Mucosa of descending colon (tissue), 3 donors: ENCODE results near the gene SPATA22. TPM values are rescaled to one million over a fixed set of nuclear protein-coding genes. Genes with fewer than 3 reads are reported as not detected.
"Not testable (repeated sequence)": the region's sequence is repeated elsewhere in the genome, so short reads cannot be mapped to it uniquely, and the experiment has no call there.

Source experiments
- ATAC-seq: fragments of 200-7000 bp; cut with Tn5 transposase; one replicate; pipeline ENCODE4 v1.9.1; 2020; ENCODE audit warnings: mild to moderate bottlenecking, moderate library complexity
- DNase-seq, 3 donors: peaks; one replicate each; pipeline ENCODE4 v3.0.0-alpha.2; 2020
- H3K36me3 ChIP-seq: fragments of 200-600 bp; one replicate; pipeline ENCODE4 v1.8.0; 2021; ENCODE audit warnings: low read depth, mild to moderate bottlenecking
- H3K4me1 ChIP-seq: fragments of 200-600 bp; one replicate; pipeline ENCODE4 v1.8.0; 2021; ENCODE audit warnings: low read depth, mild to moderate bottlenecking
- H3K4me3 ChIP-seq: fragments of 200-600 bp; one replicate; pipeline ENCODE4 v1.8.0; 2021; ENCODE audit warnings: mild to moderate bottlenecking
- H3K9me3 ChIP-seq: fragments of 200-600 bp; one replicate; pipeline ENCODE4 v1.8.0; 2021; ENCODE audit warnings: mild to moderate bottlenecking
- intact Hi-C, 2 donors: fragments of 100-400 bp; cut with DNase I in 1 of 2; cut with micrococcal nuclease in 1 of 2; formaldehyde crosslinking; loops; one replicate each; pipeline versions ENCODE4 v1.11.0 to v1.11.1; 2022; cut with DNase I, micrococcal nuclease
- total RNA-seq, 3 donors: library from RNA; stranded (reverse); fragmentation: NEBNext Ultra II Directional in 2 of 3; extraction: Animal tissue kit (Norgen Biotek cat#: 25700) in 2 of 3; gene quantifications; one replicate each; pipeline versions ENCODE4 v1.2.1 to v1.2.4, GENCODE V29; 2021 to 2023
- TF ChIP-seq, protein P1 (sequence below): fragments of 200-600 bp; IDR thresholded peaks from one replicate; pipeline ENCODE4 v1.8.0; 2022; ENCODE audit warnings: antibody characterized with exemption, mild to moderate bottlenecking
- donor health status: DM: no; HTN: no; CAD: no; lungs with moderate emphysema.
- donor health status: DM: no; HTN: no; CAD: no.
- donor health status: DM: no; HTN: yes; CAD: no.

SPATA22 gene
- total RNA-seq, 3 donors from 2014 or later = 1.1 TPM; not detected in 2

- intact Hi-C loops = no loop called here
- Histone ChIP-seq H3K4me3 (no peak overlapping the region), H3K9me3 (no peaks in the 10 kb centered on the region), H3K36me3 (no peaks in the 10 kb centered on the region), H3K4me1 (no peaks in the 10 kb centered on the region)
- TF ChIP-seq, protein P1, sequence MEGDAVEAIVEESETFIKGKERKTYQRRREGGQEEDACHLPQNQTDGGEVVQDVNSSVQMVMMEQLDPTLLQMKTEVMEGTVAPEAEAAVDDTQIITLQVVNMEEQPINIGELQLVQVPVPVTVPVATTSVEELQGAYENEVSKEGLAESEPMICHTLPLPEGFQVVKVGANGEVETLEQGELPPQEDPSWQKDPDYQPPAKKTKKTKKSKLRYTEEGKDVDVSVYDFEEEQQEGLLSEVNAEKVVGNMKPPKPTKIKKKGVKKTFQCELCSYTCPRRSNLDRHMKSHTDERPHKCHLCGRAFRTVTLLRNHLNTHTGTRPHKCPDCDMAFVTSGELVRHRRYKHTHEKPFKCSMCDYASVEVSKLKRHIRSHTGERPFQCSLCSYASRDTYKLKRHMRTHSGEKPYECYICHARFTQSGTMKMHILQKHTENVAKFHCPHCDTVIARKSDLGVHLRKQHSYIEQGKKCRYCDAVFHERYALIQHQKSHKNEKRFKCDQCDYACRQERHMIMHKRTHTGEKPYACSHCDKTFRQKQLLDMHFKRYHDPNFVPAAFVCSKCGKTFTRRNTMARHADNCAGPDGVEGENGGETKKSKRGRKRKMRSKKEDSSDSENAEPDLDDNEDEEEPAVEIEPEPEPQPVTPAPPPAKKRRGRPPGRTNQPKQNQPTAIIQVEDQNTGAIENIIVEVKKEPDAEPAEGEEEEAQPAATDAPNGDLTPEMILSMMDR = no peak
- no peak for ATAC-seq
- no peak for DNase-seq
These were observed 69.8 kb downstream of the SPATA22 start for GRCh38 chr17:3401786-3402185.

- TF ChIP-seq, protein P1 = no peak
- ATAC-seq = no peak
These were observed 71.6 kb downstream of the SPATA22 start for GRCh38 chr17:3400055-3400454.

GRCh38 chr17:3398310-3398709 is 73.3 kb downstream of the SPATA22 start, which contains the start of gene OR1E1:
TSS of gene OR1E1 (minus strand) at chr17:3398410. CDS start at chr17:3398410, 0 bp downstream.
- DNase-seq (no peak), ATAC-seq (no peak)
- TF ChIP-seq, protein P1 = no peak
- H3K4me3 ChIP-seq = no peak within 1 kb of the TSS
- H3K9me3 ChIP-seq = no peaks in the 10 kb centered on the region
- no peaks in the 10 kb centered on the region for H3K4me1 ChIP-seq
- intact Hi-C loops = no loop called here
- no peaks in the 10 kb centered on the region for H3K36me3 ChIP-seq

More at GRCh38 chr17:3400055-3400454, 71.6 kb downstream of the SPATA22 start:
- no peak for DNase-seq
- Histone ChIP-seq H3K9me3 (no peaks in the 10 kb centered on the region), H3K4me1 (no peaks in the 10 kb centered on the region), H3K36me3 (no peaks in the 10 kb centered on the region), H3K4me3 (no peak overlapping the region)
- intact Hi-C loops = no loop called here

DNA sequence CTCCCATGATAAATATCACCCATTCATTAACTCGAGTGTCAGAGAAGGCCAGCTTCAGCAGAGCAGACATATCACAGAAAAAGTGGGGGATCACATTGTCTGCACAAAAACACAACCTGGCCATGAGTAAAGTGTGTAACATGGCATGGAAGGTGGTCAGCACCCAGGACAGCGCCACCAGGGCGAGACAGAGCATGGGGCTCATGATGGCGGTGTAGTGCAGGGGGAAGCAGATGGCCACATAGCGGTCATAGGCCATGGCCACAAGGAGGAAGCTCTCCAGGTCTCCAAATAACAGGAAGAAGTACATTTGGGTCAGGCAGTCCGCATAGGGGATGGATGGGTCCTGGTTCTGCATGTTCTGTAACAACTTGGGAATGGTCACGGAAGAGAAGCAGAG is 73.8 kb downstream of the SPATA22 start:
- H3K9me3 ChIP-seq, H3K4me3 ChIP-seq, H3K36me3 ChIP-seq, intact Hi-C loops, ATAC-seq, H3K4me1 ChIP-seq: not testable (repeated sequence)
- DNase-seq = peak in 1 of 3 donors; percentile 2

Other genes with a start within 250 kb of the SPATA22 start
- under 1 TPM in 1 of 3 donors, not detected in 2; 0.32 TPM for gene OR3A1, start 173.5 kb downstream of the SPATA22 start, total RNA-seq
- gene OR3A2, start 85.5 kb downstream of the SPATA22 start, total RNA-seq = 1 to 10 TPM in 1 of 3 donors, not detected in 2; 1.3 TPM
- gene OR1E1, start 73.4 kb downstream of the SPATA22 start, total RNA-seq = not detected
- not detected for gene OR3A3, start 60.4 kb downstream of the SPATA22 start, total RNA-seq
- gene OR1E2, start 38.0 kb downstream of the SPATA22 start, total RNA-seq = not detected
- gene ASPA, start 4.2 kb upstream of the SPATA22 start, total RNA-seq = 1 to 10 TPM; 3.5 to 6.6 (median 3.7) TPM
- gene TRPV3, start 86.0 kb upstream of the SPATA22 start, total RNA-seq = 10 to 100 TPM in 1 of 3 donors, 1 to 10 TPM in 2; 7.7 to 17.8 (median 8.6) TPM
- 10 to 100 TPM in 1 of 3 donors, 1 to 10 TPM in 2; 7.4 to 14.5 (median 7.8) TPM for gene TRPV1, start 137.6 kb upstream of the SPATA22 start, total RNA-seq
- 10 to 100 TPM; 13.9 to 27.8 (median 19.0) TPM for gene SHPK, start 164.4 kb upstream of the SPATA22 start, total RNA-seq
- gene CTNS, start 164.9 kb upstream of the SPATA22 start, total RNA-seq = 10 to 100 TPM in 2 of 3 donors, 1 to 10 TPM in 1; 9.6 to 13.4 (median 13.1) TPM
- gene TAX1BP3, start 196.8 kb upstream of the SPATA22 start, total RNA-seq = 100 to 1,000 TPM; 162 to 297 (median 197) TPM
- gene EMC6, start 197.0 kb upstream of the SPATA22 start, total RNA-seq = 10 to 100 TPM; 29.3 to 41.3 (median 32.8) TPM
- gene P2RX5, start 224.3 kb upstream of the SPATA22 start, total RNA-seq = 1 to 10 TPM in 2 of 3 donors, under 1 TPM in 1; 0.73 to 2.6 (median 2.2) TPM